DND-41 (cell line): ENCODE results near the gene GRAP2.

Source experiments
- ATAC-seq: fragments of 200-7000 bp; cut with Tn5 transposase; 3 replicates; pipeline ENCODE4 v1.9.1; 2021; ENCODE audit warnings: low read depth; ENCODE audit not compliant: insufficient read depth
- DNase-seq: peaks from one replicate; pipeline ENCODE4 v3.0.0-alpha.2; 2020
- H2AFZ ChIP-seq: 2 replicates; pipeline ENCODE4 v1.6.0; 2012; ENCODE audit warnings: low read depth, low read length
- H3K27ac ChIP-seq: 2 replicates; pipeline ENCODE4 v1.5.1; 2012; ENCODE audit warnings: low read length, inconsistent platforms
- H3K27me3 ChIP-seq: fragments of 200-600 bp; sonication (generic); 2 replicates; pipeline ENCODE4 v1.6.0; 2012; ENCODE audit warnings: low read length, mild to moderate bottlenecking, inconsistent platforms; ENCODE audit not compliant: insufficient read depth, poor library complexity
- H3K36me3 ChIP-seq: 2 replicates; pipeline ENCODE4 v1.5.1; 2012; ENCODE audit warnings: low read length, inconsistent platforms; ENCODE audit not compliant: insufficient read depth
- H3K4me1 ChIP-seq: 2 replicates; pipeline ENCODE4 v1.5.1; 2012; ENCODE audit warnings: mild to moderate bottlenecking, low read length; ENCODE audit not compliant: insufficient read depth
- H3K4me2 ChIP-seq: 2 replicates; pipeline ENCODE4 v1.6.0; 2012; ENCODE audit warnings: mild to moderate bottlenecking, moderate library complexity, low read length, inconsistent platforms; ENCODE audit not compliant: insufficient read depth
- H3K4me3 ChIP-seq, 2 experiments: fragments of 200-600 bp in 1 of 2; shearing (Covaris generic) in 1 of 2; 2 replicates each; pipeline ENCODE4 v1.5.1; 2012 to 2016; ENCODE audit warnings: inconsistent platforms in 2 of 2, low read length in 2 of 2, mild to moderate bottlenecking in 2 of 2, low read depth in 1 of 2, moderate library complexity in 1 of 2
- H3K79me2 ChIP-seq: 2 replicates; pipeline ENCODE4 v1.6.0; 2012; ENCODE audit warnings: low read length, inconsistent platforms; ENCODE audit not compliant: insufficient read depth
- H3K9ac ChIP-seq: 2 replicates; pipeline ENCODE4 v1.6.0; 2012; ENCODE audit warnings: low read depth, mild to moderate bottlenecking, inconsistent platforms, low read length, moderate library complexity
- H3K9me3 ChIP-seq: 2 replicates; pipeline ENCODE4 v1.5.1; 2012; ENCODE audit warnings: low read length, moderate library complexity, mild to moderate bottlenecking, inconsistent platforms; ENCODE audit not compliant: insufficient read depth, severe bottlenecking
- H4K20me1 ChIP-seq: 2 replicates; pipeline ENCODE4 v1.6.0; 2012; ENCODE audit warnings: low read length; ENCODE audit not compliant: insufficient read depth
- CTCF ChIP-seq: IDR thresholded peaks from 2 replicates; pipeline ENCODE4 v1.5.1; 2012; ENCODE audit warnings: borderline replicate concordance, low read length, moderate library complexity, mild to moderate bottlenecking; ENCODE audit not compliant: poor library complexity, severe bottlenecking; ENCODE audit errors: extremely low read depth
- EZH2 ChIP-seq: IDR thresholded peaks from 3 replicates; pipeline ENCODE4 v1.6.1; 2012; ENCODE audit warnings: borderline replicate concordance, low read depth, mild to moderate bottlenecking, moderate library complexity, low read length, inconsistent platforms; ENCODE audit not compliant: severe bottlenecking

Gene GRAP2

GRCh38 chr22:39955675-39956074, 54.8 kb downstream of the GRAP2 start:
- peaks cover 69% of the 10 kb centered on the region for H3K36me3 ChIP-seq
- H3K4me1 ChIP-seq, result peaks cover 56% of the 10 kb centered on the region
- H3K9me3 ChIP-seq, result no peaks in the 10 kb centered on the region
- ATAC-seq (no peak), DNase-seq (no peak)
- peak overlapping the region; percentile 51 for H3K27ac ChIP-seq
- H3K79me2 ChIP-seq, result peaks cover 21% of the 10 kb centered on the region
- TF ChIP-seq EZH2 (no peak), CTCF (no peak)
- no peaks in the 10 kb centered on the region for H4K20me1 ChIP-seq
- H3K27me3 ChIP-seq, result no peaks in the 10 kb centered on the region
- H3K9ac ChIP-seq, result no peak overlapping the region; the same call in 1 of the 2 replicates
- H3K4me3 ChIP-seq, result no peak overlapping the region
- H2AFZ ChIP-seq, result no peak overlapping the region
- H3K4me2 ChIP-seq, result no peak overlapping the region

GRCh38 chr22:39956932-39957664, 56.2 kb downstream of the GRAP2 start:
- peak; percentile 80 for DNase-seq
- H3K36me3 ChIP-seq, result peaks cover 81% of the 10 kb centered on the region
- H3K79me2 ChIP-seq, result peaks cover 20% of the 10 kb centered on the region
- no peak overlapping the region for H2AFZ ChIP-seq
- H3K27me3 ChIP-seq, result no peaks in the 10 kb centered on the region
- H3K9me3 ChIP-seq, result no peaks in the 10 kb centered on the region
- H3K9ac ChIP-seq, result no peak overlapping the region
- no peaks in the 10 kb centered on the region for H4K20me1 ChIP-seq
- ATAC-seq, result peak; percentile 74
- H3K4me3 ChIP-seq, result no peak overlapping the region
- peaks cover 42% of the 10 kb centered on the region for H3K4me1 ChIP-seq
- peak overlapping the region; percentile 78 for H3K27ac ChIP-seq
- TF ChIP-seq CTCF (no peak), EZH2 (no peak)
- no peak overlapping the region for H3K4me2 ChIP-seq

- Histone ChIP-seq H3K79me2 (peaks cover 11% of the 10 kb centered on the region), H3K27me3 (no peaks in the 10 kb centered on the region), H3K4me3 (no peak overlapping the region), H3K4me2 (no peak overlapping the region), H3K9me3 (no peaks in the 10 kb centered on the region), H3K27ac (peak overlapping the region; percentile 78), H3K4me1 (peaks cover 32% of the 10 kb centered on the region), H4K20me1 (no peaks in the 10 kb centered on the region), H2AFZ (no peak overlapping the region), H3K36me3 (peaks cover 84% of the 10 kb centered on the region), H3K9ac (no peak overlapping the region)
- ATAC-seq (no peak), DNase-seq (no peak)
- TF ChIP-seq CTCF, result no peak
- TF ChIP-seq EZH2, result no peak
Observed at GRCh38 chr22:39958009-39958711, 57.3 kb downstream of the GRAP2 start.
